Measurements from ENCODE around the gene SUN2. TPM values are rescaled to one million over a fixed set of nuclear protein-coding genes. Genes with fewer than 3 reads are reported as not detected.
A peak's percentile ranks its signal among the peaks of the same experiment; 100 is the strongest.

SUN2 gene
- polyA plus RNA-seq, 3 donors, result 95.8 to 159 (median 97.8) TPM

DNA sequence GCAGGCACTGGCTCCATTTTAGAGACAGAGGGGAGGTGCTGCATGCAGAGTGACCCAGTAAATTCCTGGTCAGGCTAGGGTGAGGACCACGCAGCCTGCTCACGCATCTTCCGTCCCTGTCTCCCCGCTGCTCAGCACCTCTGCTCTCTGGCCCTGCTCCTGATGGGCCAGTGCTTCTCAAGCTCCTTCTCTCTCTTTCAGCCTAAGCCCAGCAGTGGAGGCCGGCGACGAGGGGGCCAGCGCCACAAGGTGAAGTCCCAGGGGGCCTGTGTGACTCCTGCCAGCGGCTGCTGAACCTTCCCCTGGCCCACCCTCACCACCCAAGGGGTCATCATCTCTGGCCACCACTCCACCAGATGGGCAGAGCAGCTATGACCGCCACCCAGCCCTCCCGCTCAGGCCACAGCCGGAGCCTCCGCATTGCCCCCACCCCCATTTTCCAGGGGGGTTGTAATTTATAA, 25.4 kb downstream of the SUN2 start:
- peaks cover 74 to 88% of the 10 kb centered on the region in 2 donors for H3K36me3 Mint-ChIP-seq
- H3K27ac Mint-ChIP-seq, result peak overlapping the region in 2 of 7 donors; percentile 66 to 74
- no peaks in the 10 kb centered on the region for H3K9me3 Mint-ChIP-seq
- Histone ChIP-seq H3K4me2 (replicated peaks; ENCODE audit: extremely low read depth, low read length, poor library complexity, severe bottlenecking) (no peak overlapping the region), H3K27me3 (ENCODE audit: control insufficient read depth in 2 of 2, insufficient read depth in 2 of 2, low read length in 2 of 2) (no peaks in the 10 kb centered on the region), H3K9ac (ENCODE audit: insufficient read depth, low read length, poor library complexity, severe bottlenecking) (no peak overlapping the region), H3K4me1 (ENCODE audit: control insufficient read depth in 1 of 2, insufficient read depth in 2 of 2, low read length in 2 of 2) (no peaks in the 10 kb centered on the region), H3K27ac (ENCODE audit: low read depth in 1 of 2, low read length in 2 of 2) (no peak overlapping the region), H4K20me1 (ENCODE audit: insufficient read depth, low read length) (peaks cover 99% of the 10 kb centered on the region), H2AFZ (ENCODE audit: insufficient read depth, low read depth, low read length, poor library complexity, severe bottlenecking) (no peak overlapping the region), H3K4me3 (replicated peaks in 1 of 3; ENCODE audit: low read depth in 2 of 3, low read length in 3 of 3) (no peak overlapping the region), H3K36me3 (replicated peaks in 1 of 2; ENCODE audit: control insufficient read depth in 1 of 2, insufficient read depth in 2 of 2, low read length in 2 of 2) (peaks cover 75 to 91% of the 10 kb centered on the region in 2 donors), H3K79me2 (ENCODE audit: insufficient read depth, low read length) (no peaks in the 10 kb centered on the region), H3K9me3 (replicated peaks in 1 of 2; ENCODE audit: control insufficient read depth in 1 of 2, insufficient read depth in 1 of 2, low read length in 2 of 2) (no peaks in the 10 kb centered on the region)
- 95% methylated on average over 6 of the region's 13 CpGs for WGBS (ENCODE audit: insufficient coverage)
- peaks cover 8% of the 10 kb centered on the region for H3K4me1 Mint-ChIP-seq
- peaks cover 0 to 3% (median 0%) of the 10 kb centered on the region in 3 donors for H3K27me3 Mint-ChIP-seq (ENCODE audit: low read depth in 3 of 3)
- intact Hi-C loops (cut with micrococcal nuclease), result no loop called here
- H3K4me3 Mint-ChIP-seq, result no peak overlapping the region
- DNase-seq, result no peak
- TF ChIP-seq, protein P1, sequence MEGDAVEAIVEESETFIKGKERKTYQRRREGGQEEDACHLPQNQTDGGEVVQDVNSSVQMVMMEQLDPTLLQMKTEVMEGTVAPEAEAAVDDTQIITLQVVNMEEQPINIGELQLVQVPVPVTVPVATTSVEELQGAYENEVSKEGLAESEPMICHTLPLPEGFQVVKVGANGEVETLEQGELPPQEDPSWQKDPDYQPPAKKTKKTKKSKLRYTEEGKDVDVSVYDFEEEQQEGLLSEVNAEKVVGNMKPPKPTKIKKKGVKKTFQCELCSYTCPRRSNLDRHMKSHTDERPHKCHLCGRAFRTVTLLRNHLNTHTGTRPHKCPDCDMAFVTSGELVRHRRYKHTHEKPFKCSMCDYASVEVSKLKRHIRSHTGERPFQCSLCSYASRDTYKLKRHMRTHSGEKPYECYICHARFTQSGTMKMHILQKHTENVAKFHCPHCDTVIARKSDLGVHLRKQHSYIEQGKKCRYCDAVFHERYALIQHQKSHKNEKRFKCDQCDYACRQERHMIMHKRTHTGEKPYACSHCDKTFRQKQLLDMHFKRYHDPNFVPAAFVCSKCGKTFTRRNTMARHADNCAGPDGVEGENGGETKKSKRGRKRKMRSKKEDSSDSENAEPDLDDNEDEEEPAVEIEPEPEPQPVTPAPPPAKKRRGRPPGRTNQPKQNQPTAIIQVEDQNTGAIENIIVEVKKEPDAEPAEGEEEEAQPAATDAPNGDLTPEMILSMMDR (IDR thresholded peaks at IDR 0.05), result no peak

DNA sequence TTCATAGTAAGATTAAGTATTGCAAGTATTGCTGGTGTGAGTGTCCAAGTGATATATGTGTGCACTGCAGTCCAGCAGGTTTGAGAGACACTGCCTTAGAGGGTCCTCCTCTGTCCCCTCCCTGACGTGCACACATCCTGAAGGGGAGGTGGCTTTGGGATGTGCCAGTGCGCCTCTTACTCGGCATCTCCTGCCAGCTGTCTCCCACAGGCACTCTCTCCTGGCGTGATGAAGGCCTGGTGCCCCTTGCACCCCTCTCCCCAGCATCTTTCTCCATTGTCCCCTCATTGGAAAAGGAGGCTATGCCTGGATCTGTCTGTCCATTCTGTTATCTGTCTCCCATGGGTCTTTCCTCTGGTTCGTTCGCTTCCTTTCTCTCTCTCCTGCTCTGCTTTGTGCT, 25.9 kb downstream of the SUN2 start:
- H2AFZ ChIP-seq (ENCODE audit: insufficient read depth, low read depth, low read length, poor library complexity, severe bottlenecking), result no peak overlapping the region
- no peaks in the 10 kb centered on the region for H3K4me1 ChIP-seq (ENCODE audit: control insufficient read depth in 1 of 2, insufficient read depth in 2 of 2, low read length in 2 of 2)
- no peaks in the 10 kb centered on the region for H3K27me3 ChIP-seq (ENCODE audit: control insufficient read depth in 2 of 2, insufficient read depth in 2 of 2, low read length in 2 of 2)
- peak overlapping the region in 3 of 7 donors; percentile 38 to 74 (median 66) for H3K27ac Mint-ChIP-seq
- intact Hi-C loops (cut with micrococcal nuclease), result no loop called here
- no peaks in the 10 kb centered on the region for H3K9me3 Mint-ChIP-seq
- no peaks in the 10 kb centered on the region for H3K9me3 ChIP-seq (replicated peaks in 1 of 2; ENCODE audit: control insufficient read depth in 1 of 2, insufficient read depth in 1 of 2, low read length in 2 of 2)
- no peaks in the 10 kb centered on the region for H3K79me2 ChIP-seq (ENCODE audit: insufficient read depth, low read length)
- TF ChIP-seq, protein P1 (IDR thresholded peaks at IDR 0.05), result no peak
- 86% methylated on average over 4 of the region's 6 CpGs for WGBS (ENCODE audit: insufficient coverage)
- peaks cover 75 to 91% of the 10 kb centered on the region in 2 donors for H3K36me3 ChIP-seq (replicated peaks in 1 of 2; ENCODE audit: control insufficient read depth in 1 of 2, insufficient read depth in 2 of 2, low read length in 2 of 2)
- DNase-seq, result no peak
- H3K36me3 Mint-ChIP-seq, result peaks cover 74 to 88% of the 10 kb centered on the region in 2 donors
- H3K4me2 ChIP-seq (replicated peaks; ENCODE audit: extremely low read depth, low read length, poor library complexity, severe bottlenecking), result no peak overlapping the region
- H4K20me1 ChIP-seq (ENCODE audit: insufficient read depth, low read length), result peaks cover 99% of the 10 kb centered on the region
- no peak overlapping the region for H3K4me3 ChIP-seq (replicated peaks in 1 of 3; ENCODE audit: low read depth in 2 of 3, low read length in 3 of 3)
- peaks cover 8% of the 10 kb centered on the region for H3K4me1 Mint-ChIP-seq
- H3K27ac ChIP-seq (ENCODE audit: low read depth in 1 of 2, low read length in 2 of 2), result no peak overlapping the region
- no peak overlapping the region for H3K4me3 Mint-ChIP-seq
- H3K27me3 Mint-ChIP-seq (ENCODE audit: low read depth in 3 of 3), result peaks cover 0 to 3% (median 0%) of the 10 kb centered on the region in 3 donors
- no peak overlapping the region for H3K9ac ChIP-seq (ENCODE audit: insufficient read depth, low read length, poor library complexity, severe bottlenecking)
